CD8-positive, alpha-beta memory T cell (primary cell): ENCODE data around the gene SMYD3. TPM values are rescaled to one million over a fixed set of nuclear protein-coding genes. Genes with fewer than 3 reads are reported as not detected.
A peak's percentile ranks its signal among the peaks of the same experiment; 100 is the strongest.

Source experiments
- CTCF ChIA-PET: fragments of 350-600 bp; sonication (Branson Sonifier 250); formaldehyde crosslinking; loops from one replicate; lab custom pipeline; 2021; ENCODE audit warnings: antibody characterized with exemption; lab: Charles Lee
- POLR2A ChIA-PET: fragments of 350-600 bp; sonication (Branson Sonifier 250); formaldehyde crosslinking; loops from one replicate; lab custom pipeline; 2021; ENCODE audit warnings: antibody characterized with exemption; lab: Charles Lee
- DNase-seq, 5 donors: peaks; one replicate each; pipeline versions ENCODE4 v3.0.0 to v3.0.0-alpha.2; 2020 to 2022; ENCODE audit warnings: mixed read lengths in 1 of 5
- H3K27ac ChIP-seq: one replicate; pipeline ENCODE4 v1.7.0; 2013; ENCODE audit warnings: low read depth, mild to moderate bottlenecking, low read length, moderate library complexity
- H3K27me3 ChIP-seq: 2 replicates; pipeline ENCODE4 v1.7.0; 2013; ENCODE audit warnings: low read length, mild to moderate bottlenecking; ENCODE audit not compliant: insufficient read depth, poor library complexity, severe bottlenecking
- H3K36me3 ChIP-seq: 2 replicates; pipeline ENCODE4 v1.7.0; 2013; ENCODE audit warnings: mild to moderate bottlenecking, low read length, moderate library complexity; ENCODE audit not compliant: insufficient read depth
- H3K4me1 ChIP-seq: 2 replicates; pipeline ENCODE4 v1.7.0; 2013; ENCODE audit warnings: mild to moderate bottlenecking, low read length, moderate library complexity; ENCODE audit not compliant: insufficient read depth
- H3K4me3 ChIP-seq: 2 replicates; pipeline ENCODE4 v1.7.0; 2013; ENCODE audit warnings: mild to moderate bottlenecking, low read length
- H3K9me3 ChIP-seq: 2 replicates; pipeline ENCODE4 v1.7.0; 2013; ENCODE audit warnings: mild to moderate bottlenecking, low read length
- H3K27ac Mint-ChIP-seq, 8 donors: one replicate each; pipeline ENCODE4 v1.8.0; 2020 to 2021; ENCODE audit warnings: mixed read lengths in 8 of 8, mild to moderate bottlenecking in 6 of 8, inconsistent platforms in 3 of 8, moderate library complexity in 3 of 8
- H3K27me3 Mint-ChIP-seq, 2 donors: one replicate each; pipeline ENCODE4 v1.8.0; 2020 to 2021; ENCODE audit warnings: mixed read lengths in 2 of 2, mild to moderate bottlenecking in 1 of 2, moderate library complexity in 1 of 2
- H3K36me3 Mint-ChIP-seq, 3 donors: one replicate each; pipeline ENCODE4 v1.8.0; 2020 to 2021; ENCODE audit warnings: mixed read lengths in 3 of 3, inconsistent platforms in 1 of 3, mild to moderate bottlenecking in 1 of 3
- H3K4me1 Mint-ChIP-seq, 3 donors: one replicate each; pipeline ENCODE4 v1.8.0; 2020 to 2021; ENCODE audit warnings: mixed read lengths in 3 of 3, inconsistent platforms in 1 of 3, mild to moderate bottlenecking in 1 of 3
- H3K4me3 Mint-ChIP-seq, 7 donors: one replicate each; pipeline ENCODE4 v1.8.0; 2020 to 2021; ENCODE audit warnings: mixed read lengths in 7 of 7, mild to moderate bottlenecking in 6 of 7, moderate library complexity in 4 of 7, inconsistent platforms in 2 of 7
- H3K9me3 Mint-ChIP-seq, 5 donors: one replicate each; pipeline ENCODE4 v1.8.0; 2020 to 2022; ENCODE audit warnings: mixed read lengths in 5 of 5, mild to moderate bottlenecking in 3 of 5, moderate library complexity in 2 of 5, inconsistent platforms in 1 of 5
- polyA plus RNA-seq: library from polyadenylated mRNA; unstranded; fragments of 300-500 nt; fragmentation: Illumina TruSeq; gene quantifications from one replicate; pipeline ENCODE4 v1.2.3, GENCODE V29; 2021
- total RNA-seq, 2 experiments: library from RNA; stranded (reverse); gene quantifications; one replicate each; pipeline ENCODE4 v1.2.3, GENCODE V29; 2021

SMYD3 gene
- total and polyA plus RNA-seq, 3 experiments from 2014 or later = 12.4 to 31.7 (median 14.5) TPM

- DNase-seq = no peak
- H3K4me1 ChIP-seq = no peaks in the 10 kb centered on the region
- Mint-ChIP-seq H3K36me3 (peaks cover 6 to 29% (median 11%) of the 10 kb centered on the region in 3 donors), H3K27ac (no peak overlapping the region), H3K4me3 (no peak overlapping the region), H3K27me3 (no peaks in the 10 kb centered on the region), H3K9me3 (peaks cover 0 to 3% (median 0%) of the 10 kb centered on the region in 5 donors), H3K4me1 (no peaks in the 10 kb centered on the region)
- H3K27me3 ChIP-seq = no peaks in the 10 kb centered on the region
- no peaks in the 10 kb centered on the region for H3K9me3 ChIP-seq
- no peak overlapping the region for H3K27ac ChIP-seq
- ChIA-PET CTCF (interaction anchor here (0.7 kb wide), 1 partner anchor 283 kb away, joined by 3 read pairs; no protein-coding TSS in a partner anchor), POLR2A (no interaction called here)
- H3K36me3 ChIP-seq = no peaks in the 10 kb centered on the region
- H3K4me3 ChIP-seq = no peak overlapping the region
Measured at GRCh38 chr1:245800901-245801605, 706.0 kb downstream of the SMYD3 start.

DNA sequence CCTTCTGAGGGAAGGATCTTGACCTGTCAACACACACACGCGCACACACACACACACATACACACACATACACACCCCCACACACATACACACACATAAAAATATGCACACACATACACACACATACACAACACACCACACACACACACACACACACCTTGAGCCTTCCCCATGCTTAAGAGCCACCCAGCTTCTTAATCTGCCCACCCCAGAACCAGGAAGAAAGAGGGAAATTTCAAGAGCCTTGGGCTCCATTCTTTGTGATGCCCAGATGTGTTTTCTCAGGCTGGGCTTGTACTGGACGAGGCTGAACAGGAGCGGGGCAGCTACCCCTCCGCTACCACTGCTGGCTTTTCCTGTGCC, 708.7 kb downstream of the SMYD3 start:
- H3K9me3 ChIP-seq = no peaks in the 10 kb centered on the region
- peaks cover 6 to 32% (median 13%) of the 10 kb centered on the region in 3 donors for H3K36me3 Mint-ChIP-seq
- no peaks in the 10 kb centered on the region for H3K27me3 Mint-ChIP-seq
- CTCF ChIA-PET = no interaction called here
- no peak for DNase-seq
- no peak overlapping the region for H3K4me3 Mint-ChIP-seq
- H3K4me1 Mint-ChIP-seq = no peaks in the 10 kb centered on the region
- no peaks in the 10 kb centered on the region for H3K36me3 ChIP-seq
- H3K27me3 ChIP-seq = no peaks in the 10 kb centered on the region
- no peak overlapping the region for H3K27ac ChIP-seq
- peaks cover 0 to 3% (median 0%) of the 10 kb centered on the region in 5 donors for H3K9me3 Mint-ChIP-seq
- no peaks in the 10 kb centered on the region for H3K4me1 ChIP-seq
- peak overlapping the region in 1 of 8 donors; percentile 90 for H3K27ac Mint-ChIP-seq
- POLR2A ChIA-PET = no interaction called here
- no peak overlapping the region for H3K4me3 ChIP-seq

- Histone ChIP-seq H3K4me1 (no peaks in the 10 kb centered on the region), H3K4me3 (no peak overlapping the region), H3K27me3 (no peaks in the 10 kb centered on the region), H3K36me3 (no peaks in the 10 kb centered on the region), H3K9me3 (no peaks in the 10 kb centered on the region), H3K27ac (no peak overlapping the region)
- no peak for DNase-seq
- H3K4me1 Mint-ChIP-seq = no peaks in the 10 kb centered on the region
- no peak overlapping the region for H3K4me3 Mint-ChIP-seq
- H3K36me3 Mint-ChIP-seq = peaks cover 6 to 34% (median 13%) of the 10 kb centered on the region in 3 donors
- H3K9me3 Mint-ChIP-seq = peaks cover 0 to 3% (median 0%) of the 10 kb centered on the region in 5 donors
- H3K27ac Mint-ChIP-seq = no peak overlapping the region
- no peaks in the 10 kb centered on the region for H3K27me3 Mint-ChIP-seq
- ChIA-PET POLR2A (no interaction called here), CTCF (no interaction called here)
Measured at GRCh38 chr1:245797592-245798348, 709.3 kb downstream of the SMYD3 start.

DNA sequence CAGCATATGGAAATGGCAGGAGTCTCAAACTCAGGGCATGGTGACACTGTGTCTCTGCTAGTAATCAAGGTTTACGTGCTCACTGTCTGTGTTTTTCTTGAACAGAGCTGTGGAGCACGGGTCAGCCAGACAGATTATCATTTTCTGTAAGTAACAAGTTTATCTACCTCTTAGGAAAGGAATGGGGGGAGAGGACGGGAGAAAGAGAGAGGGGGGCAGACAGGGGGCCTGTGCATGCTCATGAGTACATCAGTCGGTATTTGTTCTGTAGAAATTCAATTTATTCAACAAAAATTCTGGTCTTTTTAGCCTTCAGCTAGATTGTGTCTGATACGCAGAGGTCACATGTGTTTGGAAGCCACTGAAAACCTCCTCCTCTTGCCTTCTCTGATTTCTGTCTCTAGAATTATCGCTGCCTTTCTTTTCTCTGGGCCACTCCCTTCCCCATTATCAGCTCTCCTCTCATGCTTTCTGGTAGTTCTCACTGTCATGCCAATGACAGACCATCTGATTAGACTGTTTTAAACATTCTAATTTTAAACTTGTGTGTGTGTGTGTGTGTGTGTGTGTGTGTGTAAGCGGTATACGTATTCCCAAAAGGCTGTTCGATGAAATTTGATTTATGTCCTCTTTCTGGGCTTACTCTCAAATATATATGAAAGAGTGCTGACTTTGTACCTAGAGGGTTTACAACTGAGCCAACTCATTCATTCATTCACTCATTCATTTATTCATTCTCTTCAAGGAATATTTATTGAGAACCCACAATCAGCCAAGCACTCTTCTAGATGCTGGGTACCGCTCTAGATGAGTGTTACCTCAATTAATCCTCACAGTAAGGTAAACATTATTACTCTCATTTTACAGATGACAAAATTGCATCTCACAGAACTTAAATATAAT, 715.4 kb downstream of the SMYD3 start:
- no peaks in the 10 kb centered on the region for H3K9me3 ChIP-seq
- peak overlapping the region in 1 of 8 donors; percentile 31 for H3K27ac Mint-ChIP-seq
- no peaks in the 10 kb centered on the region for H3K4me1 Mint-ChIP-seq
- no peak overlapping the region for H3K4me3 ChIP-seq
- peaks cover 3 to 24% (median 9%) of the 10 kb centered on the region in 3 donors for H3K36me3 Mint-ChIP-seq
- ChIA-PET POLR2A (no interaction called here), CTCF (no interaction called here)
- H3K27me3 ChIP-seq = no peaks in the 10 kb centered on the region
- H3K27me3 Mint-ChIP-seq = no peaks in the 10 kb centered on the region
- no peak for DNase-seq
- no peaks in the 10 kb centered on the region for H3K9me3 Mint-ChIP-seq
- no peak overlapping the region for H3K4me3 Mint-ChIP-seq
- no peaks in the 10 kb centered on the region for H3K4me1 ChIP-seq
- H3K36me3 ChIP-seq = no peaks in the 10 kb centered on the region
- H3K27ac ChIP-seq = no peak overlapping the region

DNA sequence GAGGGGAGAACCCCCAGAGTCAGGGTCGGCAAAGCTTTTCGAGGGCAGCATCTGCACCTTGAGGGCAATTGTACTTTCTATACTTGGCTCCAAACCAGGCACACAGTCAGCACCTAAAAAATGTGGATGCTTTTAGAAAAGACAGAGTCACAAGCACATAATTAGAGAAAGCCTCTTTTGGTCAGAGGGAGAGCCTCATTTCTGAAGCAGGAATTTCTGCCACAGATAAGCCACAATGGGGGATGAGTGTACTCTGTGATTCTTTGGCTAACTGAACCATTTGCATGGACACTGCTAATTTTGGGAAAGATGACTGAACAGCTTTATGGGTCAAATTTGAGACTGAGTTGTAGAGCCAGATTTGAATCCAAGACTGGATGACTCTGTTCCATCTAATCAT, 716.6 kb downstream of the SMYD3 start:
- Histone ChIP-seq H3K36me3 (no peaks in the 10 kb centered on the region), H3K27me3 (no peaks in the 10 kb centered on the region), H3K4me1 (no peaks in the 10 kb centered on the region), H3K9me3 (no peaks in the 10 kb centered on the region), H3K4me3 (no peak overlapping the region), H3K27ac (no peak overlapping the region)
- H3K4me1 Mint-ChIP-seq = no peaks in the 10 kb centered on the region
- H3K36me3 Mint-ChIP-seq = peaks cover 0 to 21% (median 4%) of the 10 kb centered on the region in 3 donors
- no peaks in the 10 kb centered on the region for H3K27me3 Mint-ChIP-seq
- POLR2A ChIA-PET = no interaction called here
- no peak for DNase-seq
- peak overlapping the region in 1 of 8 donors; percentile 34 for H3K27ac Mint-ChIP-seq
- no peak overlapping the region for H3K4me3 Mint-ChIP-seq
- CTCF ChIA-PET = no interaction called here
- H3K9me3 Mint-ChIP-seq = no peaks in the 10 kb centered on the region

DNA sequence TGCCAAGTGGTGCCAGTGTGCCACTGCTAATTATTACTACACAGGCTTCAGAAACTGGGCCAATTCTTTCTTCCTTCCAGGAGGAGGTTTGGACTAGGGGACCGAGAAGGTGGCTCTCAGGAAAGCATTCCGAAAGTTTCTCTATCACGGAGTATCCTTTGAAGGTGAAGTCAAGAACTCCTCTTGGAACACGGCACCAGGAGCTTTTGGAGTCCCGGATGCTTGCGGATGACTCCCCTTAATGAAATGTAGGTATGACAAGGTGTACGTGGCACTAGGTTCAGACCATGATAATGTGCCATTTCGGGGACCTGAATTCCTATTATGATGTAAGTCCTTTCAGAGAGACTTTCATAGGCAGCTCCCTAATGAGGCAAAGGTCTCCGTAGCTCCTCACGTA, 718.2 kb downstream of the SMYD3 start:
- POLR2A ChIA-PET = no interaction called here

GRCh38 chr1:245788269-245788668, 718.8 kb downstream of the SMYD3 start:
- Mint-ChIP-seq H3K4me1 (no peaks in the 10 kb centered on the region), H3K36me3 (peaks cover 0 to 25% (median 3%) of the 10 kb centered on the region in 3 donors), H3K4me3 (no peak overlapping the region), H3K9me3 (no peaks in the 10 kb centered on the region), H3K27me3 (no peaks in the 10 kb centered on the region), H3K27ac (peak overlapping the region in 1 of 8 donors; percentile 49)
- H3K9me3 ChIP-seq = no peaks in the 10 kb centered on the region
- no peaks in the 10 kb centered on the region for H3K36me3 ChIP-seq
- no peaks in the 10 kb centered on the region for H3K27me3 ChIP-seq
- H3K4me1 ChIP-seq = no peaks in the 10 kb centered on the region
- no peak overlapping the region for H3K4me3 ChIP-seq
- H3K27ac ChIP-seq = no peak overlapping the region
- DNase-seq = no peak
- ChIA-PET CTCF (no interaction called here), POLR2A (no interaction called here)

More for the DNA sequence above, 718.2 kb downstream of the SMYD3 start:
- H3K4me1 ChIP-seq = no peaks in the 10 kb centered on the region
- Mint-ChIP-seq H3K4me1 (no peaks in the 10 kb centered on the region), H3K36me3 (peaks cover 0 to 27% (median 4%) of the 10 kb centered on the region in 3 donors), H3K27me3 (no peaks in the 10 kb centered on the region), H3K9me3 (no peaks in the 10 kb centered on the region), H3K4me3 (no peak overlapping the region), H3K27ac (no peak overlapping the region)
- no peak overlapping the region for H3K27ac ChIP-seq
- CTCF ChIA-PET = no interaction called here
- no peaks in the 10 kb centered on the region for H3K9me3 ChIP-seq
- H3K27me3 ChIP-seq = no peaks in the 10 kb centered on the region
- DNase-seq = no peak
- H3K4me3 ChIP-seq = no peak overlapping the region
- H3K36me3 ChIP-seq = no peaks in the 10 kb centered on the region
